Occipital lobe (tissue), 2 donors: ENCODE measurements around the gene DGCR6L. TPM values are rescaled to one million over a fixed set of nuclear protein-coding genes. Genes with fewer than 3 reads are reported as not detected.
A peak's percentile ranks its signal among the peaks of the same experiment; 100 is the strongest.
"Not testable (repeated sequence)": the region's sequence is repeated elsewhere in the genome, so short reads cannot be mapped to it uniquely, and the experiment has no call there.

Experiments used
- DNase-seq: peaks from one replicate; lab custom pipeline; 2025; lab: John Stamatoyannopoulos, UW
- total RNA-seq: library from RNA; depleted of rRNA; stranded (reverse); fragments of >200 nt; gene quantifications from one replicate; pipeline ENCODE4 v1.2.3, GENCODE V29; 2014

DGCR6L gene
- total RNA-seq, 1 donor from 2014 or later = 25.1 TPM

DNA sequence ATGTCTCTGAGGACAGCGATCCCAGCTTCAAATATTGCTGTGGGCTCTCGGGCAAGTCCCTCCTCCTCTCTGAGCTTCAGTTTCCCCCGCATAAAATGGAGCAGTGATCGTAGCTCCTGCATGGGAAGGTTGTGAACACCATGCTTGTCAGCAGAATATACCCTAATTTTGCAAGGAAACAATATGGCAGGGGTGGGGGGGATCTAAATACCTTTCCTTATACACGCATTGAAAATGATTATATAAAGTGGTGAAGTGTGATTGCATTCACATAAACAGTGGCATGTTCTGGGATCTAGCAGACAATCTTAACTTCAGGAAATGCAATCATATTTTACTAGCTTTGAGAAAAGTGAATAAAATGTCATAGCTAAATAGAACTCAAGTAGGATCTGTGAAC, 27.8 kb downstream of the DGCR6L start:
- no peak for DNase-seq

DNA sequence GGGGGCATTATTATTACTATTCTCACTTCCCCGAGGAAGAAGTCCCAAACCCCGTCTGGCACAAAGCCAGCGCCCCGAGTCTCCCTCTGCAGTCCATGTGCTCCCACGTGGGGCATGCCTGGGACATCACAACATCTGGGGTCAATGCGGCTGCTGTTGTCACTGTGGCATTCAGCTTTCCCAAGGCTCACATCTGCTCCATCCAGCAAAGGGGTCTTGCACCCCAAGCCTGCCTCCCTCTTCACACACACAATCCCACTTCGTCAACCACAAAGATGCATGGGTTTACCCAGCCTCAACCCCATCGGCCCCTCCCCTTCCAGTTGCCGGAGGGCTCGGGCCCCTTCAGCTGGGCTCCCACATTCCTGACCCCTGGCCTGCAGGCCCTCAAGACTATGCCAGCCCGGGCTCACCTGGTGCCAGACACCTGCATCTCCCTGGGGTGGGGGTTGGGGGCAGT, 28.2 kb downstream of the DGCR6L start:
- DNase-seq = no peak

DNA sequence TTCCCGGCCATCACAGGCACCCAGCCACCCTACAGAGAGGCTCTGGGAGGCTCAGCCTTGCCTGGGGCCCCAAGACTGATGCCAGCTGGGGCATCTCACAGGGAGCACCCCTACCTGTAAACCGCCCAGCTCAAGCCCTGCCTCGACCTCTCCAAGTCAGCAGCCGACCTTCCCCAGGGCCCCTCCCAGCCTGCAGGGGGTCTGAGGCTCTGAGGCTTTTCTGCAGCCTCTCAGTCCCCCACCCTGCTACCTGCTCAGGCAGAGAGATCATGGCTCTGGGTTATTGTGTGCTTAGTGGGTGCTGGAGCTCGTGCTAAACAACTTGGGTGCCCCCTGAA, 28.6 kb downstream of the DGCR6L start:
- DNase-seq = no peak

DNA sequence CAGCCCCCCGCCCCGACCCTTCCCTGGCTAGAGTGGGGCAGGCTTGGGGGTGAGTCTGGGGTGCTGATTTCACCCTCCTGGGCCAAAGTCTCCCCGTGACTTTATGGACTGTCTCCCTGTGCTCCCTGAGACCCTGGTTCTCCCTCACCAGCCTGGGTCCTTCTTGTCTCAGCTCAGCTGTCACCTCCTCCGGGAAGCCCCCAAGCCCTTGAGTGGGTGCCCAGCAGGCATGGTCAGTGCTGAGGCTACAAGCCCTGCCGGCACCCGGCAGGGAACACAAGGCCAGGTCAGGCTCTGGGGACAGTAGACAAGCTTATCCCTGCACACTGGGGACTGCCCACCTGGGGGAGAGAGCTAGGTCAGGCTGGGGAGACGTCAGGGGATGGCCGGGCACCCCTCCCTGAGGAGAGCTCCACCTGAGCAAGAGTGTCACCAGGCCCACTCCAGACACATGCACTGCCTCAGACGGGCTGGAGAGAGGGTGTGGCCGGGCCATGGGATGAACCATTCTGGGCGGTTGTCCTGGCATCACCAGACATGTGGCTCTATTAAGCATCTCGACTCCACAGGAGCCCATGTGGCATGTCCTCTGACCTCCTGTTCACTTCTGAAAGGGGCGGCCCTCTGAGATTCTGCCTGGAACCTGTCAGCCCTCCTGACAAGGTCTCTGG, 29.1 kb downstream of the DGCR6L start:
- no peak for DNase-seq

DNA sequence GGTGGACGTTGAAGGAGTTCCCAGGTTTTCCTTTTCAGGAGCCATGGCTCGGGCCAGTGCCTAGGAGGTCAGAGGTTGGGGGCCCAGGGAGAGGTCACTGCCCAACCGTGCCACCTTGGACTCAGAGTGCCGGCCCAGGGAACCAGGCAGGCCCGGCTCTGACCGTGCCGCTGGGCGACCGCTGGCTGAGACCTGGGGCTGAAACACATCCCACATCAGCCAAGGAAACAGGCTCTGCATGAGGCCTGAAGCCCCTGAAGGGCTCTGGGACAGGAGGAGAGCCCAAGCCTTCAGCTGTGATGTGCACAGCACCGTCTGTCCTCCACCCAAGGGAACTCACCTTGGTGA, 29.8 kb downstream of the DGCR6L start:
- DNase-seq = no peak

DNA sequence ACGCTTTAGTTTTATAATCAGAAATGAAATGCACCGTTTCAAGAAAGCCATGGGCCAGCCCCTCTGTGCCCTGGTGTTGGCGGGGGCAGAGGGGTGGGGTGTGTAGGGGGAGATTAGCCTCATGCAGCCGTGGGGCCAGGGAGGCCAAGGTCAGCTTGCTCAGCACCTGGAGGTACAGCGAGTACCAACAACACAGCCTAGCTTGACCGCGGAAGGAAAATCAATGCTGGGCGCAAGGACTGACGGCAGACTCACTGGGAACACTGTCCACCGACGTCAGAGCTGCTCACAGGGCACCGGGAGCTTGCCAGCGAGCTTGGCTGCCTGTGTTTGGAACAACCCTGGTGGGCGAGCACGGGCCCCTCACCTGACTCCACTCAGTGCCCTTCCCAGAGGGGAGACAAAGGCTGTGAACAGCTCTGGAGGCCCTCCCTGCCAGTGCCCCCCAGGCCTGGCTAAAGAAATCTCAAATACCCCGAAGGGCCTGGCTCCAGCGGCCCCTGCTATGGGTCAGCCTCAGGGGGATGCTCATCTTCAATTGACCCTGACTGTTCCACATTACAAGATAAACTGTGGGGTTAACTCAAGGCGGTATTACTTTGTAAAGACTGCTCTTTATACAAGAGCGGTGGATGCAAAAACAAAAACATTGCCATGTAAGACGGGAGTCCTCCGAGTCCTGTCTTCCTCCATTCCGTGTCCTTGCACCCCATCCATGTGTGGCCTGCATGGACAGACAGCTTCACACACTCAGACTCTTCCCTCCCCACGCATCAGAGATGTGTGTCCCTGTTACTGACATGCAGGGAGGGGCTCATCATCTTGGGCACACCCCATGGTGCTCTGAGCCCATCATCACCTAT, 30.4 kb downstream of the DGCR6L start:
- not testable (repeated sequence) for DNase-seq

DNA sequence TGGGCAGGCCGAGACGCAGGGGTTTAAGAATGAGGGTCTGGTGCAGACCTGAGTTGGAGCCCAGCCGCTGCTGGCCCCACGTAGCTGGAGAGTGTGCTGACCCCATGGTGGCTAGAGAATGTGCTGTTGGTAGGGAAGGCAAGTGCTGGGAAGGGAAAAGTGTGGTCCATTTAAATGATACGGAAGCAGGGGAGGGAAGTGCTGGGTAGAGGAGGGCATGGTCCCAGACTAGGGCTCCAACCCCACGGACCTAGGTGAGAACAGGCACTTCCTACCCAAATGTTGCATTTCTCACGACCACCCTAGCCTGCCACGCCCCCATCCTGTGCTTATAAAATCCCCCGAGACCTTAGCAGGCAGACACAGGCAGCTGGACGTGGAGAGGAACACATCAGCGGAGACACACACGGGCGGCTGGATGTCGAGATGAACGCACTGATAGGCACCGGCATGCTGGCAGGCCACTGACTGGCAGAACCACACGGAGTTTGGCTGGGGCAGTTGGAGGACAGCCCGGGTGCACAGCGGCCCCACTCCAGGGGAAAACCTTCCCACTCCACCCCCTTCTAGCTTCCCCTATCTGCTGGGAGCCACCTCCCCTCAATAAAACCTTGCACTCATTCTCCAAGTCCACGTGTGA, 33.0 kb downstream of the DGCR6L start:
- DNase-seq = not testable (repeated sequence)

DNA sequence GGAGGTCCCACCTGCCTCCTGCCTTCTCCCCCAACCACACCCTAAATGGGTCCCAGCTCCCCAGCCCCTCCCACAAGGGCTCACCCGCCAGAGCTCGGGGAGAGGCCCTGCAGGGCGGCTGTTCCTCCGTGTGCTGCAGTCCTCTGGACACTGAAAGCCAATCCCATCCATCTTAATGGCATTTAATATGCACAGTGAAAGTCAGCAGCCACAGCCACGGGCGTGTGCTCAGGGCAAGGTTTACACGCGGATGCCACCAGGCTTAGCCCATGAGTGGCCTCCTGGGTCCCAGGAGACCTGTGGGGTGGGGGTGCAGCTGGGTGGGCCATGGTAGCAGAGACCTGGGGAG, 33.6 kb downstream of the DGCR6L start:
- not testable (repeated sequence) for DNase-seq

DNA sequence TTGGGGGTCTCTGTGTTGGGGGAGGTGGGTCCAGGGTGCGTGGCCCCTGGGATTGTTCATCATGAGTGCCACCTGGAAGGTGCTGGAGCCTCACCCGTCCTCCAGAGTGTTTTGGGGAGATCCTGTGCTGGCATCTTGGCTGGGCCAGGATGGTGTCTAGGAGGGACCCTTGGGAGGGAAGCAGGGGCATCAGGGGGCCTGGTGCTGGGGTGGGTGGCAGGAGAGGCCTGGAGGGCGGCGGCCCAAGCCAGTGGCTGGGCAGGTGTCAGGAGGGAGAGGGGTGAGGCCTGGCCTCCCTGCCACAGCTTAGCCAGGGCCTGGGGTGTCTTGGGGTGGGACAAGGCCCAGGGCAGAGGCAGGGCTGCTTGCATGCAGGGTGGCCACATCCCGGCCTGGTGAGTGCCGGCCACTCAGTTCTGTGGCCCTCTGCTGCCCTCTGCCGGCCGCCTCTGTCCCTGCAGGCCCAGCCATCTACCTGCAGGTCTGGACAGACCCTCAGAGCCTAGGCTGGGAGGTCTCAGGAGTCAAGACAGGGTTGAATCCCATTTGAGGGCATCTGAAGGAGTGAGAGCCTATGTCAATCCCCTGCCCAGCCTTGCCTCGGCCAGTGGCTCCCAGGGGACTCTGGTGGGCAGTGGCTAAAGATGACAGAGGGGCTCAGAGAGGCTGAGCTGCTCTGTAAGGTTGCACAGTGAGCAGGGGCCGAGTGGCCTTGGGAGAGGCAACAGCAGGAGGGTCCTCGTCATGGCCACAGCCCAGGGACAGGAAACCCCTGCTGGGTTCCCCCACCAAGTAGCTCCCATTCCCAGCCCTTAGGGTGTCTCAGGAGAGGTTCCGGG, 34.2 kb downstream of the DGCR6L start:
- DNase-seq = peak; percentile 45

DNA sequence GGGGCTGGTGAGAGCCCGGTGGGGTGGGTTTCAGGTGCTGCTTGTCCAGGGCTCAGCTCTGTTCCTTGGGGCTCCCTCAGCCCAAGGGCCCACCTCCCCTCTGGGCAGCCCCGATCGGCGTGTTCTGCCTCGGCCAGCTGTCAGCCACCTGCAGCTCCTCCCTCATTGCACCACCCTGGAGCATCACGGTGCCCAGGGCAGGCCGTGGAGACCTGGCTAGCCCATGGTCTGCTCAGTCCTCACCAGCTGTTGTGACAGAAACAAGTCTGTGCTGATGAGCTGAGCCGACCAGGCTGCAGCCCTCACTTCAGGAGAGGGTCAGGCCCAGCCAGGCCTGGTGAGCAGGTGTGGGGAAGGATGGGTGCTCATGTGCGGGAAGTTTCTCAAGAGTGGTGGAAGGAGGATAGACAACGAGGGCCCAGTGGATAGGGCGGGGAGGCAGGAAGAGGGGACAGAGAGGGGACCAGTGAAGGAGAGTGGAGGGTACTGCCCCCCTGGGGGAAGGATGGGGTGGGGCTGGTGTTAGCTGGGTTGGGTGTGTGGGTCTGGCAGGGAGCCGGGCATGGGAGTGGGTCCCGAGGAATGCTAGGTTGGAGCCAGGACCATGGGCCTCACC, 35.3 kb downstream of the DGCR6L start:
- DNase-seq = no peak

DNA sequence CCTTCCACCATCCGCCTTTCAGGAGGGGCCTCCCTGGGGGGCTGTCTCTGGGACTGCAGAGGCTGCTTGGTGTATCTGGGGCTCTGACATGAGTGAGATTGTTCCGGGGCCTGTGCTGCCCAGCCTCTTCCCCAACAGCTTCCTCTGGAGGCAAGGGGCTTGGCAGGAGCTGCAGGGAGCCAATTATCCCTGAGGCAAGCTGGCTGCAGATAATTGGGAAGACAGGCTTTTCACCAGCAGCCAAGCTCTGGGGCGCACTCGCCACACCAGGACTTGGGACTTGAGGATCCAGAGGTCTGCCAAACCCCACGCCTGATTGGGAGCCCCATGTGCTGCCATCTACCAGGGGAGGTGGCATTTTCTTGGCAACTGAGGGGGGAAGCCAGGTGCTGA, 36.2 kb downstream of the DGCR6L start:
- no peak for DNase-seq

DNA sequence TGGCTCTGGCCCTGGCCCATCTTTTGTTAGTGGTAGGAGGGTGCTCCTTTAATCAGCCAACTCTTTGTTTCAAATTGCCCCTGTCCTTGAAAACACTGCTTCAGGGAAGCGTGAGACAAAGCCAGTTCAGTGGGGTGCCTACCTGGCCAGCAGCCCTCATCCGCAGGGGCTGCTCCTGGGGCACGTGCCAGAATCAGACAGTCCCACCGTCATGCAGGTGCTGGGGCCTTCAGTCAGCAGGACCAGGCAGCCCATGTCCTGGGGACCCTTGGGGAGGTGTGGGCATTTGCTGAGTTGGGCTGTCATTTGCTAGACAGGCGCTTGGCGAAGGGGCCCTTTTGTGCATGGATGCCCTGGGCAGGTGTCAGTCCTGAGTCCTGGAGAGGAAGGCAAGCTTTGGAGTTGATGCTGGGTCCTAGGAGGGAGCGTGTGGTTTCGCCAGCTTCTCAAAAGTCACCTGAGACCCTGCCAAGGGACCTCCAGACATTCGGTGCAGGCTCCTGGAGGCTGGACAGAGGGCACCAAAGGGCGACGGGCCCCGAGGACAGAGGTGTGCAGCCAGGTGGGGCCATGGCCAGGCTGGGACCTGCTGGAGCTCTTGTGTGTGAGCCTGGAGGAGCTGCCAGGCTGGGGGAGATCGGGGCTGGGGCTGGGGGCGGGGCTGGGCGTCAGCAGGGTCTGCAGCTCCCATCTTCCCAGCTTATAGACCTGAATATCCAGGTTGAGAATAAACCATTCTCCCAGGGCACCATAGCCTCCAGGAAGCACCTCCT, 36.8 kb downstream of the DGCR6L start:
- DNase-seq = no peak

DNA sequence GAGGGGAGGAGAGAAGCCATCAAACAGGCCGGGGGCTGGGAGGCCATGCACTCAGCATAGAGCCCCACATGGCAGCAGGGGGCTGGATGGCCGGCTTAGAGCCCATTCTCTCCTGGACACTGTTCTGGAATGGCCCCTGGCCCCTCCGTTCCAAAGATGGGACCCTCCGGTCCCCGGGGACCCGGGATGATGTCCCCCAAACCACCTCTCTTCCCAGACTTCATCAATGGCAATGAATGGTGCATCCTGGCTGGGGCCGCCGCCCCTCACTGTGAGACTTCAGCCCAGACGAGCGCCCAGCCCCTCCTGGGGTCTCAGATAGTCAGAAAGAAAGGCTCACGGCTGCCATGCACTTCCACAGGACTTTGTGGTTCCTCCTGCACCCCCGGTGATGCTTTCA, 38.0 kb downstream of the DGCR6L start:
- no peak for DNase-seq

DNA sequence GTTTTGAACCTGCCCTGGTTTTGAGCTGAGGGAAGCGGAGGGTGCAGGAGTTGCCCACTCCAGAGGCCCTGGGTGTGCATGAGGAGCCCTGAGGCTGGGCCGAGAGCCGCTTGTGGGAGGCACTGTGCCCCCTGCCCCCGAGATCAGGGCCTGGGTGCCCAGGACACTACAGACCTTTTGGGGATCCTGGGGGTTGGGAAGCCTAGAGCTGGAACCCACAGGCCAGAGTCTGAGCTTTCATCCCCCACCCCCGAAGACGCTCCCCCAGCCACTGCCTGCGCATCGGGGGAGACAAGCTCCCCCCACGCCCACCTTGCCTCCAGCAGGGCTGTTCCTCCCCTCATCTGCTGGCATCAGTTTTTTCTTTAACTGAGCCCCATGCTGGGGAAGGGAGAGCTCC, 38.4 kb downstream of the DGCR6L start:
- DNase-seq = not testable (repeated sequence)

DNA sequence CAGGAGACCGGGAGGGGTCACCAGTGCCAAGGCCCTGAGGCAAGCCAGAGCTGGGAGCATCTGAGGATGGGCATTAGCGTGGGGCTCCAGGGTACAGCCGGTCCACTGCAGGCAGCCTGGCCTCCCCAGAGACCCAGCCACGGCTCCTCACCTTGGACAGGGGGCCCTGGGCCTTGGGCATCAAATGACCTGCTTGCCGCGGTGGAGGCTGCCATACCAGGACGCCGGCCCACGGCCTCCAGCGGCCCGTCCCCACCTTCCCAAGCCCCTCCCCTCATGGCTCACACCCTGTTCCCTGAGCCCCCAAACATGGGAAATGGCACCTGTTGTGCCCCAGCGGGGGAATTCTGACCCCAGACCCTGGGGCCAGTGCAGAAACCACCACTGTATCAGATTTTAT, 39.0 kb downstream of the DGCR6L start:
- DNase-seq = no peak

DNA sequence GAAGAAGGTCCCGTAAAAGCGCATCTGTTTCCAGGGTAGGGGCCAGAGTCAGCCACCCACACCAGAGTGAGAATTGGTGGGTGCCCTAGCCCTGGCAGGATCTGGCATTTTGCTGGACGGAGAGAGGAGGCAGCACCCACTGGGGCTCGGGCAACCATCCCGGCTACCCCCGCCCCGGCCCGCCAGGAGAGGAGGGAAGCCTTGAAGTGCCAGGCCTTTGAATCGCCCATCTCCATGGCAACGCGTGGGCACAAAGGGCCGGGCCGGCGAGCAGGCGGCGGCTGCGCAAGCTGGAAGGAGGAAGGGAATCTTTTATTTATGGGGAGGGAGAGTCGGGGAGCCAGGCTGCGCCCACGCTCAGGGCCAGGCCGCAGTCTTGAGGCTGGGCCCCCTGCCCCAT, 39.7 kb downstream of the DGCR6L start:
- DNase-seq = not testable (repeated sequence)

DNA sequence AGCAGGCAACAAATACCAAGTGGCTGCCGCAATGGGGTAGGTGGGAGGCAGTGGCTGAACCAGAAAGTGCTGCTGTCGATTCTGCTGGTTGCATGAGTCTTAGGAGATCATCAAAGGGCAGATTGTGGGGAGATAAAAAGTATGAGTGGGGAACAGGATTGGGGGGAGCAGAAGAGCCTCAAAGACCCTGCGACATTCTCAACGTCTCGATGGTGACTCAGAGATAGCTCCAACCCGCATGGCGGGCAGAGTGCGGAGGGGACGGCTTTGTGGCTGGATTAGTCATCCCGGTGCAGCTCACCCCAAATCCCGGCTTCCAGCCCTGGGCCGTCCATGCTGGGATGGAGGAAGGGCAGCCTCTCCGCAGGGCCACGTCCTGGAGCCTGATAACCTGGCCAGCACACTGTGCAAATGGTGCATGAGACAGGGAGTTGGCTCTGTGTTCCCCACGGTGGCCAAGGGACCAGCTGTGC, 40.2 kb downstream of the DGCR6L start:
- no peak for DNase-seq

DNA sequence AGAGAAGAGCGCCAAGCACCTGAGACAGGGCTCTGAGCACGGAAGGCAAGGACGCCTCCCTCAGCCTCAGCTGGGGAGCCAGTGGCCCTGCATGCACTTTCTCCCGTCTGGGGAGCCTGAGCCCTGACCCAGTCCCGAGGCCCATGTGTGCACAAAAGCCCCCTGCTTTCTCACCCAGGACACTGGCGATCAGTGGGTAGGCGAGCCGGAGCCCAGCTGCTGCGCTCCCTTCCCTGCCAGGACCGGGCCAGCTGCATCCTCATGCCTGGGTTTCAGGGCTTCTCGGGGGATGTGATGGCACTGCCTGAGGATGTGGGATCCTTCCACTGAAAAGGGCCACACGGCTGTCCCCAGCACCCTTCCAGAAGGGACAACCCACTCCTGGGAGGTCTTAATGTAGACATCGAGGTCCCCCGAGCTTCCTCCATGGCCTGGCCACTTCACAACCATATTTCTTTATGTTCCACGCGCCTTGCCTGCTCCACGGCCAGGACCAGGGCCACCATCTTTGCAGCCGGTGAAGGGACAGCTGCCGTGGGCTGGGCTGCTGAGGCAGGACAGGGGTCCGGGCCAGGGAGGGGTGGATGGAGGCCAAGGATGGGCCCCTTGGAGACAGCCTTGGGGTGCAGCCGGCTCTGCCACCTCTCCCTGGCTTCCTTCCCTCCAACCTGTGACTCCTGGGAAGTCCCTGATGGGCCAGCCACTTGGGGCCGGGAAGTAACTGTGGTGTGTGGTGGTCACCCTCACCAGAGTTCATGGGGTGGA, 41.0 kb downstream of the DGCR6L start:
- DNase-seq = not testable (repeated sequence)

DNA sequence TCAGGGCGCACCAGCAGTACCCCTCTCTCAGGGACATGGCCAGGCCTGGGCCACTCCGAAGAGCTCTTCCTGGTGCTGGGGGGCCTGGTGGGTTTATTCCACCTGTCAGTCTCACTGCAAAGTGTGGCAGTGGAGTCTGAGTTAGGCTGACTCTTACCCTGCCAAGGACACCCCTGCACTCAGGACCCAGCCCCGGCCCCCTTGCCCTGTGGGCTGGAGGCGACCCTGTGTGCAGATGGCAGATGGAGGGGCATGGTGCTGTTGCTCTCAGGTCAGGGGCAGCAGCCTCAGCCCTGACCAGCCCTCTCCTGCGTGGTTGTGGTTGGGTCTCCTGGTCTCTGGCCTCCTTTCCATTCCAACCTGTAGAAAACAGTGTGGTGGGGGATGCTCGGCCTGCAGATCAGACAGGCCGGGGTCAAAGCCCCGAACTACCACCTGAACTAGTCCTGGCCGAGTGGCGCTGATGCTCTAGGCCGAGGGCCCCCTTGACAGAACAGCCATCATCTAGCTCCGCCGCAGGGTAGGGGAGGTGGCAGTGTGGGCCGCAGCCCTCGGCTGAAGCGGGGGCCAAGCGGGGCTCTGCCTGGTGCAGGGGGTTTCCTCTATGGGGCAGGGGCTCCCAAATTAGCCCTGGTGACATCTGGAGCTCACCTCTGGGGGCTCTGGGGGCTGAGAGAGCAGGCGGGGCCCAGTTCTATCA, 41.8 kb downstream of the DGCR6L start:
- not testable (repeated sequence) for DNase-seq
